IPS-NIHi7 (cell line): Measurements from ENCODE around the gene CEACAM1.
"Not testable (repeated sequence)": the region's sequence is repeated elsewhere in the genome, so short reads cannot be mapped to it uniquely, and the experiment has no call there.

ENCODE experiments used
- DNase-seq: peaks from one replicate; pipeline ENCODE4 v3.0.0; 2012; ENCODE audit warnings: mixed read lengths; ENCODE audit errors: extremely low spot score

The CEACAM1 gene

DNA sequence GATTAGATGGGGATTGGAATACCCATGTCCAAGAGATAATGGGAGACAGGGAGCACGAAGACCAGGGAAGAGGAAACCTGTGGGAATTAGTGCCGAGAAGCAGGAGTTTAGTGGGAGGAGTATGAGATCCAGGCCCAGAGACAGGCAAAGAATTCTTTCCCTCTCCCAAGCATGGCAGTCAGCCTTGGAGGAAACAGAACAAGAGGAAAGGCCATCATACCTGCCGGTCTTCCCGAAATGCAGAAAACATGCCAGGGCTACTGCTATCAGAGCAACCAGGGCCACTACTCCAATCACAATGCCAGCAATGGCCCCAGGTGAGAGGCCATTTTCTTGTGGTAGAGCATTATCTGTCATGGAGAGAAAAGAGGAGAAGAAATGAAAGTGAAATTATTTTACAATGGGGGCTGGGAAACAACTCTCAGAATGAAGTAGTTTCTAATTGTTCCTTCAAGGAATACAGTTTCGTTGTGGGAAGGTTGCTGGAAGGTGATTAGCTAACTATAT lies 16.1 kb downstream of the CEACAM1 start:
- DNase-seq = no peak

GRCh38 chr19:42511340-42511739 lies 16.9 kb downstream of the CEACAM1 start:
- no peak for DNase-seq

GRCh38 chr19:42508892-42509444 lies 19.3 kb downstream of the CEACAM1 start:
- DNase-seq = no peak

DNA sequence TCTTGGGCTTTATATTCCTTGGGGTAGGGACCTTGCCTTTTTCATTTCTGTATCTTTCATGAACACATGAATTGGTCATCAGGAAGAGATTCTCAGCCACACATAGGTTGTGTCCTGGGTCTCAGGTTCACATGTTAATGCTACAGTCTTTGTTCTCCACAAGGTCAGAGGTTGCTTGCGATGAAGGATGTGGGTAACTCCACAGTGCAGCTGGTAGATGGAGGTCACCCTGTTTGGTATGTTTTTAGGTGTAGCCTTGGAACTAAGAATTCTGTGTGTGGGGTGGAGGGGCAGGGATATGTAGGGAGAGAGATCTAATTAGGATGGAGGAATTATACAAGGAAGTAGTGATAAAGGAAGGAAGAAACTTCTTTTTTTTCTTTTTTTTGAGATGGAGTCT lies 23.2 kb downstream of the CEACAM1 start:
- DNase-seq = no peak

DNA sequence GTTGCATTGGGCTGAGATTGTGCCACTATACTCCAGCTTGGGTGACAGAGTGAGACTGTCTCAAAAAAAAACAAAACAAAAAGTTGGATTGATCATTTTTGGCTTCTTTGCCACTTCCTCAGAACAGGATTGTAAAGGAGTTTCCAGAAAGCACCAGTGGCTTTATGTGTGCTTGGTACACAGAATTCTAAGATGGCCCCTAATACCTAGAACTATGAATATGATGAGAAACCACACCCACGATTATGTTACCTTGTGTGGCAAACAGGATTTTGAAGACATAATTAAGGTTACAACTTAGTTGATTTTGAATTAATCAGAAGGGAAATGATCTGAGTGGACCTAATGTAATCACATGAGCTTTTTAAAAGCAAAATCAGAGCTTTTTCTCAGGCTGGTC lies 26.5 kb downstream of the CEACAM1 start:
- DNase-seq = no peak

- not testable (repeated sequence) for DNase-seq
Observed at GRCh38 chr19:42501243-42501642, 27.0 kb downstream of the CEACAM1 start.

GRCh38 chr19:42498169-42498757 lies 30.0 kb downstream of the CEACAM1 start:
- DNase-seq = no peak

- DNase-seq = no peak
Observed at GRCh38 chr19:42497492-42498168, 30.7 kb downstream of the CEACAM1 start.

- DNase-seq = no peak
Observed at GRCh38 chr19:42496460-42497133, 31.7 kb downstream of the CEACAM1 start.

DNA sequence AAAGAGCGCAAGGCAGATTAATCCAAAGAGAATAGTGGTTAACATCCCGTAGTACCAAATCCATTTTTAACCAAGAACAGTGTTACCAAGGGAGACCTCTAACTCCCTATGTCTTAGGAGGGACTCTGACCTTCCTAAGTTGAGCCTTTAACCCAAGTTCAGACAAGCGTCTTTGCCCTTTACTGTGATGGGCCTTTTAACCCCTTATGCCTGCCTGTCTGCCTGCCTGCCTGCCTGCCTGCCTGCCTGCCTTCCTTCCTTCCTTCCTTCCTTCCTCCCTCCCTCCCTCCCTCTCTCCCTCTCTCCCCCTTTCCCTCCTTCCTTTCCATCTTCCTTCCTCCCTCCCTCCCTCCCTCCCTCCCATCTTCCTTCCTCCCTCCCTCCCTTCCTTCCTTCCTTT lies 32.6 kb downstream of the CEACAM1 start:
- no peak for DNase-seq

- no peak for DNase-seq
Observed at GRCh38 chr19:42494321-42494720, 34.0 kb downstream of the CEACAM1 start.

GRCh38 chr19:42488783-42489521 lies 39.3 kb downstream of the CEACAM1 start:
- DNase-seq = no peak

GRCh38 chr19:42487798-42488178 lies 40.5 kb downstream of the CEACAM1 start:
- DNase-seq = no peak

DNA sequence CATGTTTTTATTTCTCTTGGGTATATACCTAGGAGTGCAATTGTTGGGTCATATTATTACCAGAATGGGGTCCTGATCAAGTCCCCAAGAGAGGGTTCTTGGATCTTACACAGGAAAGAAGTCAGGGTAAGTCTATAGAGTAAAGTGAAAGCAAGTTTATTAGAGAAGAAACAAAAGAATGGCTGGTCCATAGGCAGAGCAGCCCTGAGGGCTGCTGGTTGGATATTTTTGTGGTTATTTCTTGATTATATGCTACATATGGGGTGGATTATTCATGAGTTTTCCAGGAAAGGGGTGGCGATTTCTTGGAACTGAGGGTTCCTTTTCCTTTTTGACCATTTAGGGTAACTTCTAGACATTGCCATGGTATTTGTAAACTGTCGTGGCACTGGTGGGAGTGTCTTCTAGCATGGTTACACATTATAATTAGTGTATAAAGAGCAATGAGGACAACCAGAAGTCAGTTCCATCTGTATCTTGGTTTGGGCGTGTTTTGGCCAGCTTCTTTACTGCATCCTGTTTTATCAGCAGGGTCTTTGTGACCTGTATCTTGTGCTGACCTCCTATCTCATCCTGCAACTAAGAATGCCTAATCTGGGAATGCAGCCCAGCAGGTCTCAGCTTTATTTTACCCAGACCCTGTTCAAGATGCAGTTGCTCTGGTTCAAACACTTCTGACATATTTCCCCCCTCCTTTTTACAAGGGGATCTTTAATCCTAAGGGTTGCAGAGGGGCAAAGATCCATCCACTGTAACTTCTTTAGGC lies 41.1 kb downstream of the CEACAM1 start:
- no peak for DNase-seq

DNA sequence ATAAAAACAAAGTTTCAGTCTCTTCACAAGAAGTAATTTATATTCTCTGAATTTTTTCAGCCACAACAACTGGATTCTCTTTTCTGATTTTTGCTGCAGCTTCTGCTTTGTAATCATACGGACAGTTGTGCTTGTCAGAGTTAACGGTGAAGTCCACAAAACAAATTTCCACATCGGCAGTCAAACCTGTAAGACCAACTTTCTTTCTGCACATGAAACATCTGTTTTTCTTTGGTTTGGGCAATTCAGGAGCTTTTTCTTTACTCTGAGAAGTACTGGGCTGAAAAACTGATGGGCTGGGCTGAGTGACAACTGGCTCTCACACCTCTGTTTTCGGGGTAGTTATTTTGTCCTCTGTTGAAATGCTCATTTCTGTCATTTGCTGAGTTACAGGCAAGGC lies 43.2 kb downstream of the CEACAM1 start:
- DNase-seq = not testable (repeated sequence)

DNA sequence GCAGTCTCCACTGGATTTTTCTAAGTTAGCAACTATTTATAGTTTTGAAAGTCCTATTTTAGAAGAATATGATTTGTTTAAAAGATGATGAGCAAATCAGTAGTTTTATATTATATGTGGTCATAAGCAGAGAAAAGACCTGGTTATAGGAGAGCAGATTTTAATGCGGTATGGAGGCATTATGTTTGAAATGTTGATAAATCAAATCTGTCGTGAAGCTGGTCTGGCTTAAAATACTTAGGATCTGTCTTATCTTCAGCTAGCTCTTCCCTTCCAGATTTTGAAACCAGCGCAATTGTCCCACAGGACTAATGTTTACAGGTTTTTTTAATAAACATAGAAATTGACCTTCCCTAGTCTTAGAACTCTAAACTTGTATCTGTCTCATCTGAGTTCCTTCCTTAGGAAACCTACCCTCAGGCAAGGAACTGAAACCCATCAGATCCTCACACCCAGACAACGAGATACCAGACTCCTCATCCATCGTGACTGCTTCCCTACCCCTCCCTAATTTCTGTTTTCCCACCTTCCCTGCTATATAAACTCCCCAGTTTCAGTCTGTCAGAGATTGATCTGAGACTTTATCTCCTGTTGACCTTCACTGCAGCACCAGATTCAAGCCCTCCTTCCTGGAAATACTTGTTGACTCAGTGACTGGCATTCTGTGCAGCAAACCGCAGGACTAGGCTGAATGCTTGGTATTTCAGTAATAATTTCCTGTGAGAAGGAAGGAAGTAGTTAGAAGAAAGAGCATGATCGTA lies 47.8 kb downstream of the CEACAM1 start:
- no peak for DNase-seq

- DNase-seq = no peak
Observed at GRCh38 chr19:42479736-42480135, 48.5 kb downstream of the CEACAM1 start.

- DNase-seq = no peak
Observed at GRCh38 chr19:42478765-42479311, 49.4 kb downstream of the CEACAM1 start.

DNA sequence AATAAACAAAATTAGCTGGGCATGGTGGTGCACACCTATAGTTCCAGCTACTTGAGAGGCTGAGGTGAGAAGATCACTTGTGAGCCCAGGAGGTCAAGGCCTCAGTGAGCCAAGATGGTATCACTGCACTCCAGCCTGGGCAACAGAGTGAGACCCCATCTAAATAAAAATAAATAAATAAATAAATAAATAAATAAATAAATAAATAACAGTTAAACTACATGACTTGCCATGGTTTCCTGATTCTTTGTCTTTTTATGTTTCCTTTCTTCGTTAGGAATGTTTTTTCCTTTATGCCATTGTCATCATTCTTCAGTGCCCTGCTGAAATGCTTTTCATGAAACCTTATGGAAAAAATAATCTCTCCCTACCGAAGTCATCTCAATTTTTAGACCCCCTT lies 50.3 kb downstream of the CEACAM1 start:
- no peak for DNase-seq

DNA sequence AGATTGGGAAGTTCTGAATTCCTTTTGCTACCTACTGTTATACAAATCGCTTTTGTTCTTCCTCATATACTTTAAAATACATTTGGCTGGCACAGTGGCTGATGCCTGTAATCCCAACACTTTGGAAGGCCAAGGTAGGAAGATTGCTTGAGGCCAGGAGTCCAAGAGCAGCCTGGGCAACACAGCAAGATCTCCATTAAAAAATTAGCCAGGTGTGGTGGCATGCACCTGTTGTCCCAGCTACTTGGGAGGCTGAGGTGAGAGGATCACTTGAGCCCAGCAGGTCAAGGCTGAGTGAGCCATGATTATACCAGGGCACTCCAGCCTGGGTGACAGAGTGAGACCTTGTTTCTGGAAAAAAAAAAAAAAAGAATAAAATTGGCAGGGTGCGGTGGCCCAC lies 51.2 kb downstream of the CEACAM1 start:
- DNase-seq = no peak
